Dendritic cell treated with granulocyte-macrophage colony-stimulating factor and Interleukin-4, amounts not matched to agents 40 ng/mL and 50 ng/mL, for 4 days (primary cell): ENCODE results near the gene PLEKHB2.
A peak's percentile ranks its signal among the peaks of the same experiment; 100 is the strongest.
"Not testable (repeated sequence)": the region's sequence is repeated elsewhere in the genome, so short reads cannot be mapped to it uniquely, and the experiment has no call there.

Experiments used
- H3K27ac Mint-ChIP-seq: one replicate; pipeline ENCODE4 v1.8.0; 2022; ENCODE audit warnings: mild to moderate bottlenecking, mixed read lengths
- H3K27me3 Mint-ChIP-seq: one replicate; pipeline ENCODE4 v1.8.0; 2022; ENCODE audit warnings: mild to moderate bottlenecking, mixed read lengths
- H3K36me3 Mint-ChIP-seq: one replicate; pipeline ENCODE4 v1.8.0; 2022; ENCODE audit warnings: low read depth, mixed read lengths
- H3K4me1 Mint-ChIP-seq: one replicate; pipeline ENCODE4 v1.8.0; 2022; ENCODE audit warnings: low read depth, mixed read lengths
- H3K4me3 Mint-ChIP-seq: one replicate; pipeline ENCODE4 v1.8.0; 2022; ENCODE audit warnings: mild to moderate bottlenecking, moderate library complexity, mixed read lengths
- H3K9me3 Mint-ChIP-seq: one replicate; pipeline ENCODE4 v1.8.0; 2022; ENCODE audit warnings: mixed read lengths
- intact Hi-C: fragments of 100-400 bp; cut with micrococcal nuclease; formaldehyde crosslinking; loops from one replicate; pipeline ENCODE4 v1.15.0; 2022

The PLEKHB2 gene

GRCh38 chr2:131077966-131078365, 27.2 kb upstream of the PLEKHB2 start:
- H3K4me1 Mint-ChIP-seq = peaks cover 8% of the 10 kb centered on the region
- H3K9me3 Mint-ChIP-seq = no peaks in the 10 kb centered on the region
- H3K36me3 Mint-ChIP-seq = peaks cover 100% of the 10 kb centered on the region
- no peaks in the 10 kb centered on the region for H3K27me3 Mint-ChIP-seq
- H3K4me3 Mint-ChIP-seq = no peak overlapping the region
- peak overlapping the region; percentile 3 for H3K27ac Mint-ChIP-seq
- intact Hi-C loops = no loop called here

GRCh38 chr2:131079931-131080330, 25.2 kb upstream of the PLEKHB2 start:
- H3K4me3 Mint-ChIP-seq, H3K27ac Mint-ChIP-seq, H3K4me1 Mint-ChIP-seq, intact Hi-C loops, H3K27me3 Mint-ChIP-seq, H3K9me3 Mint-ChIP-seq: not testable (repeated sequence)
- H3K36me3 Mint-ChIP-seq = peaks cover 92% of the 10 kb centered on the region

- peaks cover 92% of the 10 kb centered on the region for H3K36me3 Mint-ChIP-seq
Observed at GRCh38 chr2:131081190-131081589, 23.9 kb upstream of the PLEKHB2 start.

GRCh38 chr2:131085646-131086045, 19.5 kb upstream of the PLEKHB2 start:
- no peaks in the 10 kb centered on the region for H3K27me3 Mint-ChIP-seq
- no peak overlapping the region for H3K4me3 Mint-ChIP-seq
- H3K36me3 Mint-ChIP-seq = peaks cover 88% of the 10 kb centered on the region
- intact Hi-C loops = no loop called here
- no peak overlapping the region for H3K27ac Mint-ChIP-seq
- H3K4me1 Mint-ChIP-seq = peaks cover 12% of the 10 kb centered on the region
- H3K9me3 Mint-ChIP-seq = no peaks in the 10 kb centered on the region

More at GRCh38 chr2:131081190-131081589, 23.9 kb upstream of the PLEKHB2 start:
- Mint-ChIP-seq H3K4me3 (no peak overlapping the region), H3K27ac (no peak overlapping the region), H3K9me3 (no peaks in the 10 kb centered on the region), H3K4me1 (peaks cover 19% of the 10 kb centered on the region), H3K27me3 (no peaks in the 10 kb centered on the region)
- intact Hi-C loops = no loop called here

GRCh38 chr2:131092458-131093005, 12.6 kb upstream of the PLEKHB2 start:
- peaks cover 15% of the 10 kb centered on the region for H3K4me1 Mint-ChIP-seq
- no peaks in the 10 kb centered on the region for H3K27me3 Mint-ChIP-seq
- H3K36me3 Mint-ChIP-seq = peaks cover 40% of the 10 kb centered on the region
- peak overlapping the region; percentile 90 for H3K4me3 Mint-ChIP-seq
- intact Hi-C loops = loop anchor here (1.0 kb wide), 1 partner anchor 13 kb away; the partner anchor contains the start of gene PLEKHB2
- no peaks in the 10 kb centered on the region for H3K9me3 Mint-ChIP-seq
- H3K27ac Mint-ChIP-seq = peak overlapping the region; percentile 97

GRCh38 chr2:131093006-131093695, 12.0 kb upstream of the PLEKHB2 start, which contains the start of gene FAM168B:
Gene FAM168B, minus strand, starts transcription at chr2:131093460. Its CDS starts 10,814 bp downstream, at chr2:131082646.
- intact Hi-C loops = loop anchor here (1.0 kb wide), 1 partner anchor 12 kb away; the partner anchor contains the start of gene PLEKHB2
- Mint-ChIP-seq H3K4me3 (peak within 1 kb of the TSS; percentile 90), H3K27ac (peak within 1 kb of the TSS; percentile 97), H3K36me3 (peaks cover 34% of the 10 kb centered on the region), H3K27me3 (no peaks in the 10 kb centered on the region), H3K9me3 (no peaks in the 10 kb centered on the region), H3K4me1 (peaks cover 15% of the 10 kb centered on the region)

GRCh38 chr2:131093696-131094462, 11.3 kb upstream of the PLEKHB2 start:
- intact Hi-C loops = loop anchor here (1.0 kb wide), 1 partner anchor 11 kb away; the partner anchor contains the start of gene PLEKHB2
- H3K27me3 Mint-ChIP-seq = no peaks in the 10 kb centered on the region
- peak overlapping the region; percentile 90 for H3K4me3 Mint-ChIP-seq
- peaks cover 27% of the 10 kb centered on the region for H3K36me3 Mint-ChIP-seq
- H3K27ac Mint-ChIP-seq = peak overlapping the region; percentile 97
- H3K4me1 Mint-ChIP-seq = peaks cover 15% of the 10 kb centered on the region
- H3K9me3 Mint-ChIP-seq = no peaks in the 10 kb centered on the region

- H3K9me3 Mint-ChIP-seq = no peaks in the 10 kb centered on the region
- peaks cover 19% of the 10 kb centered on the region for H3K36me3 Mint-ChIP-seq
- H3K27ac Mint-ChIP-seq = peak overlapping the region; percentile 97
- intact Hi-C loops = no loop called here
- H3K4me1 Mint-ChIP-seq = peaks cover 15% of the 10 kb centered on the region
- no peaks in the 10 kb centered on the region for H3K27me3 Mint-ChIP-seq
- peak overlapping the region; percentile 90 for H3K4me3 Mint-ChIP-seq
Observed at GRCh38 chr2:131094463-131095281, 10.5 kb upstream of the PLEKHB2 start.

- Mint-ChIP-seq H3K9me3 (no peaks in the 10 kb centered on the region), H3K27ac (no peak overlapping the region), H3K36me3 (peaks cover 30% of the 10 kb centered on the region), H3K27me3 (no peaks in the 10 kb centered on the region), H3K4me1 (peaks cover 42% of the 10 kb centered on the region), H3K4me3 (no peak overlapping the region)
- intact Hi-C loops = no loop called here
Observed at GRCh38 chr2:131103165-131103564, 2.0 kb upstream of the PLEKHB2 start.

GRCh38 chr2:131104487-131105155, 515 bp upstream of the PLEKHB2 start:
- H3K4me1 Mint-ChIP-seq = peaks cover 46% of the 10 kb centered on the region
- peaks cover 44% of the 10 kb centered on the region for H3K36me3 Mint-ChIP-seq
- intact Hi-C loops = loop anchor here (1.0 kb wide), 1 partner anchor 11 kb away; the partner anchor contains the start of gene FAM168B
- peak overlapping the region; percentile 99 for H3K27ac Mint-ChIP-seq
- peak overlapping the region; percentile 99 for H3K4me3 Mint-ChIP-seq
- H3K27me3 Mint-ChIP-seq = no peaks in the 10 kb centered on the region
- H3K9me3 Mint-ChIP-seq = no peaks in the 10 kb centered on the region

GRCh38 chr2:131105950-131106801, 1.0 kb downstream of the PLEKHB2 start:
- Mint-ChIP-seq H3K27me3 (no peaks in the 10 kb centered on the region), H3K9me3 (no peaks in the 10 kb centered on the region), H3K4me3 (peak overlapping the region; percentile 99), H3K36me3 (peaks cover 60% of the 10 kb centered on the region), H3K27ac (peak overlapping the region; percentile 99), H3K4me1 (peaks cover 53% of the 10 kb centered on the region)
- intact Hi-C loops = loop anchor here (1.0 to 2.0 kb wide), 2 partner anchors 13 to 387 kb away; partner anchors contain the start of genes FAM168B and MZT2A

GRCh38 chr2:131112529-131112928, 7.4 kb downstream of the PLEKHB2 start:
- H3K36me3 Mint-ChIP-seq = peaks cover 99% of the 10 kb centered on the region
- H3K27ac Mint-ChIP-seq = peak overlapping the region; percentile 22
- H3K9me3 Mint-ChIP-seq = peaks cover 31% of the 10 kb centered on the region
- peaks cover 60% of the 10 kb centered on the region for H3K4me1 Mint-ChIP-seq
- H3K27me3 Mint-ChIP-seq = no peaks in the 10 kb centered on the region
- no peak overlapping the region for H3K4me3 Mint-ChIP-seq
- intact Hi-C loops = no loop called here
